ENCODE results near the gene VPS35L. TPM values are rescaled to one million over a fixed set of nuclear protein-coding genes. Genes with fewer than 3 reads are reported as not detected.

Gene VPS35L
- total and polyA plus RNA-seq, 2 of the 13 experiments (the other 11 are each of a cell fraction or from before 2014, with no cell fraction given): 1.4 to 1.6 TPM

DNA sequence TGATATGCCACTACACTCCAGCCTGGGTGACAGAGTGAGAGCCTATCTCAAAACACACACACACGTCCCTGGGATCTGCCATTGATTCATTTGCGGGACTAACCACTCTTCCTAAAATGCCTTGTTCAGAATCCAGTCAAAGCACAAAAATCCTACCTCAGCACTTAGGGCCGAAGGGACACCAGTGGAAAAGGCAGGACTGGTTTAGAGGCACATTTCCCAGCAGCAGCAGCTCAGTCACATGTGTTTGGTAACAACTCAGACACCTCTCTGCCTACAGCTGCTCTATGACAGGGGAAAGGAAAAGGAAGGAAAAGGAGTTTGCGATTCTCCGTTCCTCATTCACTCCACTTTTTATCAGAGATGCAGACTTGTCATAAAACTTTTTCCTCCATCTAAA is 150.3 kb downstream of the VPS35L start:
- in situ Hi-C loops (cut with HindIII; ENCODE audit: extremely low pct_ligation_motif_present, low pct_unique_long_range_greater_than_20kb): no loop called here

More for the DNA sequence above, 150.3 kb downstream of the VPS35L start:
- BruUV-seq (replicated peaks): TSS peak; percentile 8
- Histone ChIP-seq H3K27ac (ENCODE audit: extremely low read length, insufficient read depth, low read length) (no peak overlapping the region), H3K9ac (ENCODE audit: insufficient read depth, low read depth, low read length) (no peak overlapping the region), H3K4me1 (ENCODE audit: insufficient read depth, low read length) (peaks cover 11% of the 10 kb centered on the region), H3K36me3 (replicated peaks in 1 of 2; ENCODE audit: control insufficient read depth in 1 of 2, insufficient read depth in 2 of 2, low read length in 2 of 2) (peaks cover 53 to 69% of the 10 kb centered on the region in 2 experiments), H3K27me3 (ENCODE audit: control insufficient read depth in 1 of 2, insufficient read depth in 2 of 2, low read length in 2 of 2) (no peaks in the 10 kb centered on the region), H3K9me3 (ENCODE audit: low read length) (no peaks in the 10 kb centered on the region), H4K20me1 (ENCODE audit: insufficient read depth, low read length) (no peaks in the 10 kb centered on the region), H3K79me2 (ENCODE audit: insufficient read depth, low read length) (no peaks in the 10 kb centered on the region), H2AFZ (ENCODE audit: low read length) (no peak overlapping the region), H3K4me3 (replicated peaks in 1 of 3; ENCODE audit: insufficient read depth in 1 of 3, low read depth in 2 of 3, low read length in 3 of 3) (no peak overlapping the region), H3K4me2 (ENCODE audit: low read depth, low read length) (no peak overlapping the region)
- DNase-seq (ENCODE audit: low spot score) (no peak), FAIRE-seq (no peak), ATAC-seq (no peak)
- intact Hi-C loops (cut with micrococcal nuclease; ENCODE audit: unreplicated experiment): no loop called here
- no peak for TF ChIP-seq MYC (CRISPR knock-in tag; IDR thresholded peaks at IDR 0.05; ENCODE audit: borderline replicate concordance)
- TF ChIP-seq, protein P1, sequence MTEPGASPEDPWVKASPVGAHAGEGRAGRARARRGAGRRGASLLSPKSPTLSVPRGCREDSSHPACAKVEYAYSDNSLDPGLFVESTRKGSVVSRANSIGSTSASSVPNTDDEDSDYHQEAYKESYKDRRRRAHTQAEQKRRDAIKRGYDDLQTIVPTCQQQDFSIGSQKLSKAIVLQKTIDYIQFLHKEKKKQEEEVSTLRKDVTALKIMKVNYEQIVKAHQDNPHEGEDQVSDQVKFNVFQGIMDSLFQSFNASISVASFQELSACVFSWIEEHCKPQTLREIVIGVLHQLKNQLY (CRISPR knock-in tag; IDR thresholded peaks at IDR 0.05): no peak
- no peak for TF ChIP-seq SOX13 (IDR thresholded peaks at IDR 0.05)
- no peak for TF ChIP-seq SOX13 (CRISPR knock-in tag; conservative IDR thresholded peaks at IDR 0.05 in 1 of 2, IDR thresholded peaks at IDR 0.05 in 1 of 2)
- TF ChIP-seq ZBTB3 (CRISPR knock-in tag; IDR thresholded peaks at IDR 0.05; ENCODE audit: borderline replicate concordance, low read depth): no peak
- TF ChIP-seq ZFP37 (CRISPR knock-in tag; IDR thresholded peaks at IDR 0.05; ENCODE audit: borderline replicate concordance): no peak
- TF ChIP-seq SNAPC2 (CRISPR knock-in tag; IDR thresholded peaks at IDR 0.05): no peak
- TF ChIP-seq CREB3 (CRISPR knock-in tag; IDR thresholded peaks at IDR 0.05): no peak
- TF ChIP-seq MEIS2 (CRISPR knock-in tag; IDR thresholded peaks at IDR 0.05): no peak
- peak; percentile 65 for TF ChIP-seq MAFF (IDR thresholded peaks at IDR 0.05; ENCODE audit: low read depth, low read length)
- peak; percentile 72 to 80 for TF ChIP-seq MAFK (conservative IDR thresholded peaks at IDR 0.05 in 1 of 2, IDR thresholded peaks at IDR 0.05 in 1 of 2; ENCODE audit: low read length in 2 of 2)
- no peak for TF ChIP-seq EHMT2 (IDR thresholded peaks at IDR 0.05; ENCODE audit: borderline replicate concordance, low read depth, low read length)
- ChIA-PET CTCF (ENCODE audit: low intra/inter-chr PET ratio, low total read pairs) (no interaction called here), POLR2A (interaction anchor here (1.0 kb wide), 1 partner anchor 13 kb away, joined by 4 read pairs; the partner anchor contains the start of genes IQCK and KNOP1)
- WGBS (ENCODE audit: low lambda C conversion rate): 98% methylated on average over 5 of the region's 5 CpGs

Data from HepG2 (cell line).